K562 (cell line): ENCODE results near the gene ERBB3. TPM values are rescaled to one million over a fixed set of nuclear protein-coding genes. Genes with fewer than 3 reads are reported as not detected.

Experiments
- ASH1L ChIP-seq: fragments of 450-650 bp; IDR thresholded peaks from 2 replicates; pipeline ENCODE4 v1.6.1; 2018; ENCODE audit warnings: borderline replicate concordance, mild to moderate bottlenecking, low read depth; ENCODE audit not compliant: partially characterized antibody
- EGR1 ChIP-seq: fragments of 450-650 bp; conservative IDR thresholded peaks from 2 replicates; pipeline ENCODE4 v1.6.1; 2017; ENCODE audit warnings: mild to moderate bottlenecking
- ETV1 ChIP-seq: fragments of 450-650 bp; conservative IDR thresholded peaks from 2 replicates; pipeline ENCODE4 v1.6.1; 2016; ENCODE audit warnings: missing genetic modification characterization, control low read depth, low read depth, missing compliant biosample characterization
- FOXK2 ChIP-seq, 2 experiments: fragments of 450-650 bp; IDR thresholded peaks in 1 of 2; conservative IDR thresholded peaks in 1 of 2; 2 replicates each; pipeline ENCODE4 v1.6.1; 2016; ENCODE audit warnings: low read depth in 2 of 2, mild to moderate bottlenecking in 1 of 2
- HCFC1 ChIP-seq: IDR thresholded peaks from 2 replicates; pipeline ENCODE4 v1.6.1; 2012; ENCODE audit warnings: low read depth, low read length, improper control_type of control experiment
- MAX ChIP-seq: sonication (generic); formaldehyde crosslinking; IDR thresholded peaks from 2 replicates; pipeline ENCODE4 v1.9.0; 2022; ENCODE audit warnings: mild to moderate bottlenecking, missing genetic modification reagents
- RUNX1 ChIP-seq: sonication (generic); IDR thresholded peaks from 2 replicates; pipeline ENCODE4 v1.6.1; 2016; ENCODE audit warnings: antibody characterized with exemption, low read depth
- ZNF395 ChIP-seq: fragments of 200-800 bp; sonication (Bioruptor generic); IDR thresholded peaks from 2 replicates; pipeline ENCODE4 v1.6.1; 2017; ENCODE audit warnings: missing genetic modification characterization, missing compliant biosample characterization
- ZNF609 ChIP-seq: sonication (generic); formaldehyde crosslinking; IDR thresholded peaks from 2 replicates; pipeline ENCODE4 v1.8.1; 2023; ENCODE audit warnings: missing genetic modification reagents, mild to moderate bottlenecking, borderline replicate concordance
- polyA plus RNA-seq, 8 experiments: library from polyadenylated mRNA; depleted of rRNA in 4 of 8; stranded (reverse) in 5 of 8; unstranded in 3 of 8; fragments of >200 nt; fragmentation: Nextera tagmentation in 2 of 8; fragmentation: Illumina TruSeq in 1 of 8; extraction: Ambion mirVana in 2 of 8; extraction: Trizol in 1 of 8; gene quantifications; 2 replicates each; pipeline versions ENCODE4 v1.2.1 to v1.2.3, GENCODE V29; 2011 to 2014; ENCODE audit warnings: inconsistent platforms in 1 of 8, missing spikeins in 1 of 8
- total RNA-seq, 7 experiments: library from RNA; depleted of rRNA in 6 of 7; stranded (reverse); fragments of >200 nt in 6 of 7; fragmentation: Illumina TruSeq in 2 of 7; extraction: Trizol in 2 of 7; gene quantifications; 2 replicates each; pipeline versions ENCODE4 v1.2.1 to v1.2.3, GENCODE V29; 2011 to 2021; ENCODE audit warnings: low replicate concordance in 1 of 7
- TF ChIP-seq, protein P1 (sequence below), 2 experiments: fragments of 450-650 bp; IDR thresholded peaks; 2 replicates each; pipeline ENCODE4 v1.6.1; 2018; ENCODE audit warnings: mild to moderate bottlenecking in 2 of 2, low read depth in 1 of 2; ENCODE audit not compliant: partially characterized antibody in 2 of 2

The ERBB3 gene
- total and polyA plus RNA-seq, 9 of the 15 experiments (the other 6 are each of a cell fraction or from before 2014, with no cell fraction given) = 1.5 to 5.4 (median 3.8) TPM

- TF ChIP-seq, protein P1, sequence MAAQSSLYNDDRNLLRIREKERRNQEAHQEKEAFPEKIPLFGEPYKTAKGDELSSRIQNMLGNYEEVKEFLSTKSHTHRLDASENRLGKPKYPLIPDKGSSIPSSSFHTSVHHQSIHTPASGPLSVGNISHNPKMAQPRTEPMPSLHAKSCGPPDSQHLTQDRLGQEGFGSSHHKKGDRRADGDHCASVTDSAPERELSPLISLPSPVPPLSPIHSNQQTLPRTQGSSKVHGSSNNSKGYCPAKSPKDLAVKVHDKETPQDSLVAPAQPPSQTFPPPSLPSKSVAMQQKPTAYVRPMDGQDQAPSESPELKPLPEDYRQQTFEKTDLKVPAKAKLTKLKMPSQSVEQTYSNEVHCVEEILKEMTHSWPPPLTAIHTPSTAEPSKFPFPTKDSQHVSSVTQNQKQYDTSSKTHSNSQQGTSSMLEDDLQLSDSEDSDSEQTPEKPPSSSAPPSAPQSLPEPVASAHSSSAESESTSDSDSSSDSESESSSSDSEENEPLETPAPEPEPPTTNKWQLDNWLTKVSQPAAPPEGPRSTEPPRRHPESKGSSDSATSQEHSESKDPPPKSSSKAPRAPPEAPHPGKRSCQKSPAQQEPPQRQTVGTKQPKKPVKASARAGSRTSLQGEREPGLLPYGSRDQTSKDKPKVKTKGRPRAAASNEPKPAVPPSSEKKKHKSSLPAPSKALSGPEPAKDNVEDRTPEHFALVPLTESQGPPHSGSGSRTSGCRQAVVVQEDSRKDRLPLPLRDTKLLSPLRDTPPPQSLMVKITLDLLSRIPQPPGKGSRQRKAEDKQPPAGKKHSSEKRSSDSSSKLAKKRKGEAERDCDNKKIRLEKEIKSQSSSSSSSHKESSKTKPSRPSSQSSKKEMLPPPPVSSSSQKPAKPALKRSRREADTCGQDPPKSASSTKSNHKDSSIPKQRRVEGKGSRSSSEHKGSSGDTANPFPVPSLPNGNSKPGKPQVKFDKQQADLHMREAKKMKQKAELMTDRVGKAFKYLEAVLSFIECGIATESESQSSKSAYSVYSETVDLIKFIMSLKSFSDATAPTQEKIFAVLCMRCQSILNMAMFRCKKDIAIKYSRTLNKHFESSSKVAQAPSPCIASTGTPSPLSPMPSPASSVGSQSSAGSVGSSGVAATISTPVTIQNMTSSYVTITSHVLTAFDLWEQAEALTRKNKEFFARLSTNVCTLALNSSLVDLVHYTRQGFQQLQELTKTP (IDR thresholded peaks at IDR 0.05; ENCODE audit: low read depth in 1 of 2, partially characterized antibody in 2 of 2) = peak in 1 of 2 experiments; percentile 93
- TF ChIP-seq RUNX1 = no peak
- peak; percentile 86 for TF ChIP-seq ZNF395
- TF ChIP-seq HCFC1 = peak; percentile 94
- peak; percentile 73 for TF ChIP-seq EGR1
- TF ChIP-seq FOXK2 (conservative IDR thresholded peaks at IDR 0.05 in 1 of 2, IDR thresholded peaks at IDR 0.05 in 1 of 2; ENCODE audit: low read depth in 2 of 2) = peak; percentile 27 to 60; a peak in 3 of 4 replicates
- TF ChIP-seq MAX (CRISPR knock-in tag) = 0 out of 2 replicates have a peak, but pooled peaks have one; percentile 5
- peak; percentile 36 for TF ChIP-seq ASH1L
- peak; percentile 94 for TF ChIP-seq ETV1 (tag)
- TF ChIP-seq ZNF609 (CRISPR knock-in tag) = no peak
These were observed 72.3 kb downstream of the ERBB3 start, which contains the start of gene MYL6B (continued) for GRCh38 chr12:56152132-56152755.
